K562 (cell line): ENCODE results near the gene B2M. TPM values are rescaled to one million over a fixed set of nuclear protein-coding genes. Genes with fewer than 3 reads are reported as not detected.
A peak's percentile ranks its signal among the peaks of the same experiment; 100 is the strongest.

ENCODE experiments used
- BRF1 ChIP-seq: IDR thresholded peaks from 3 replicates; pipeline ENCODE4 v1.6.1; 2011; ENCODE audit warnings: borderline replicate concordance, mild to moderate bottlenecking; ENCODE audit not compliant: insufficient read length; ENCODE audit errors: extremely low read depth
- CCNT2 ChIP-seq: IDR thresholded peaks from 2 replicates; pipeline ENCODE4 v1.6.1; 2011; ENCODE audit warnings: borderline replicate concordance, low read depth, mild to moderate bottlenecking, moderate library complexity, mixed read lengths, low read length; ENCODE audit not compliant: insufficient read length; ENCODE audit errors: extremely low read depth
- CTBP1 ChIP-seq: fragments of 450-650 bp; IDR thresholded peaks from 2 replicates; pipeline ENCODE4 v1.6.1; 2016; ENCODE audit warnings: borderline replicate concordance
- DACH1 ChIP-seq: fragments of 450-650 bp; IDR thresholded peaks from 2 replicates; pipeline ENCODE4 v1.6.1; 2018; ENCODE audit not compliant: partially characterized antibody
- FOSL1 ChIP-seq: fragments of 200-800 bp; sonication (Bioruptor generic); conservative IDR thresholded peaks from 2 replicates; pipeline ENCODE4 v1.6.1; 2016; ENCODE audit warnings: missing genetic modification characterization, missing compliant biosample characterization
- GABPB2 ChIP-seq: fragments of 250-450 bp; sonication (Bioruptor Pico); conservative IDR thresholded peaks from 2 replicates; pipeline ENCODE4 v1.5.1; 2021; ENCODE audit warnings: mild to moderate bottlenecking
- GATAD2B ChIP-seq: fragments of 450-650 bp; IDR thresholded peaks from 2 replicates; pipeline ENCODE4 v1.6.1; 2017; ENCODE audit warnings: mild to moderate bottlenecking, borderline replicate concordance
- HDAC2 ChIP-seq: fragments of 450-650 bp; IDR thresholded peaks from 2 replicates; pipeline ENCODE4 v1.6.1; 2016; ENCODE audit warnings: mild to moderate bottlenecking
- HOXB6 ChIP-seq: fragments of 250-450 bp; sonication (Bioruptor Pico); IDR thresholded peaks from 2 replicates; pipeline ENCODE4 v1.5.1; 2022; ENCODE audit warnings: mild to moderate bottlenecking, borderline replicate concordance
- NFRKB ChIP-seq: fragments of 450-650 bp; IDR thresholded peaks from 2 replicates; pipeline ENCODE4 v1.6.1; 2016; ENCODE audit warnings: low read depth
- NKRF ChIP-seq: fragments of 450-650 bp; IDR thresholded peaks from 2 replicates; pipeline ENCODE4 v1.6.1; 2016; ENCODE audit warnings: borderline replicate concordance
- POLR2H ChIP-seq: IDR thresholded peaks from 2 replicates; pipeline ENCODE4 v1.6.1; 2016; ENCODE audit warnings: missing genetic modification characterization, low read depth, mild to moderate bottlenecking, control low read depth, missing compliant biosample characterization, moderate library complexity
- POLR3A ChIP-seq: IDR thresholded peaks from 2 replicates; pipeline ENCODE4 v1.6.1; 2011; ENCODE audit warnings: borderline replicate concordance, mild to moderate bottlenecking, moderate library complexity; ENCODE audit not compliant: insufficient read length, insufficient read depth; ENCODE audit errors: extremely low read depth
- RB1 ChIP-seq: fragments of 450-650 bp; IDR thresholded peaks from 2 replicates; pipeline ENCODE4 v1.6.1; 2017; ENCODE audit warnings: low read depth, mild to moderate bottlenecking
- SETDB1 ChIP-seq: IDR thresholded peaks from one replicate; pipeline ENCODE4 v1.6.1; 2012; ENCODE audit warnings: low read length, control low read depth, inconsistent platforms
- TARDBP ChIP-seq: fragments of 450-650 bp; IDR thresholded peaks from 2 replicates; pipeline ENCODE4 v1.6.1; 2016
- TRIM28 ChIP-seq: fragments of 450-650 bp; IDR thresholded peaks from 2 replicates; pipeline ENCODE4 v1.6.1; 2017
- ZC3H4 ChIP-seq: sonication (generic); formaldehyde crosslinking; IDR thresholded peaks from 2 replicates; pipeline ENCODE4 v1.9.0; 2021; ENCODE audit warnings: missing genetic modification reagents, borderline replicate concordance
- ZNF274 ChIP-seq: IDR thresholded peaks from 2 replicates; pipeline ENCODE4 v1.6.1; 2011; ENCODE audit warnings: low read depth, mild to moderate bottlenecking, low read length, moderate library complexity, borderline replicate concordance
- ZNF3 ChIP-seq: fragments of 250-450 bp; sonication (Bioruptor Pico); IDR thresholded peaks from 2 replicates; pipeline ENCODE4 v1.5.0; 2021; ENCODE audit warnings: mild to moderate bottlenecking, moderate library complexity
- ZNF408 ChIP-seq: fragments of 250-450 bp; sonication (Bioruptor Pico); IDR thresholded peaks from 2 replicates; pipeline ENCODE4 v1.4.0; 2020; ENCODE audit warnings: low read depth, mild to moderate bottlenecking, moderate library complexity
- ZNF444 ChIP-seq: fragments of 250-450 bp; sonication (Bioruptor Pico); IDR thresholded peaks from 2 replicates; pipeline ENCODE4 v1.4.0; 2020; ENCODE audit warnings: mild to moderate bottlenecking, moderate library complexity
- ZNF592 ChIP-seq: fragments of 450-650 bp; IDR thresholded peaks from 2 replicates; pipeline ENCODE4 v1.6.1; 2017; ENCODE audit warnings: antibody characterized with exemption, mild to moderate bottlenecking
- ZNF695 ChIP-seq: fragments of 450-650 bp; formaldehyde crosslinking; IDR thresholded peaks from 2 replicates; pipeline ENCODE4 v1.4.0; 2020; ENCODE audit warnings: mild to moderate bottlenecking, moderate library complexity
- polyA plus RNA-seq, 8 experiments: library from polyadenylated mRNA; depleted of rRNA in 4 of 8; stranded (reverse) in 5 of 8; unstranded in 3 of 8; fragments of >200 nt; fragmentation: Nextera tagmentation in 2 of 8; fragmentation: Illumina TruSeq in 1 of 8; extraction: Ambion mirVana in 2 of 8; extraction: Trizol in 1 of 8; gene quantifications; 2 replicates each; pipeline versions ENCODE4 v1.2.1 to v1.2.3, GENCODE V29; 2011 to 2014; ENCODE audit warnings: inconsistent platforms in 1 of 8, missing spikeins in 1 of 8
- total RNA-seq, 7 experiments: library from RNA; depleted of rRNA in 6 of 7; stranded (reverse); fragments of >200 nt in 6 of 7; fragmentation: Illumina TruSeq in 2 of 7; extraction: Trizol in 2 of 7; gene quantifications; 2 replicates each; pipeline versions ENCODE4 v1.2.1 to v1.2.3, GENCODE V29; 2011 to 2021; ENCODE audit warnings: low replicate concordance in 1 of 7

B2M gene
- total and polyA plus RNA-seq, 9 of the 15 experiments (the other 6 are each of a cell fraction or from before 2014, with no cell fraction given) = 460 to 3,138 (median 1,032) TPM

- TF ChIP-seq ZNF592 (peak; percentile 45; the same call in 1 of the 2 replicates), TRIM28 (no peak), HDAC2 (no peak), GATAD2B (no peak; the same call in 1 of the 2 replicates), GABPB2 (CRISPR knock-in tag) (no peak), BRF1 (no peak), HOXB6 (CRISPR knock-in tag) (no peak), ZNF444 (CRISPR knock-in tag) (no peak), NFRKB (peak; percentile 71; the same call in 1 of the 2 replicates), CTBP1 (peak; percentile 39), SETDB1 (no peak), NKRF (no peak), ZNF408 (no peak), ZNF695 (CRISPR knock-in tag) (no peak), ZC3H4 (CRISPR knock-in tag) (no peak), ZNF274 (no peak), ZNF3 (CRISPR knock-in tag) (no peak), CCNT2 (no peak), FOSL1 (0 out of 2 replicates have a peak, but pooled peaks have one; percentile 22), DACH1 (no peak), POLR3A (no peak), RB1 (no peak), POLR2H (tag) (no peak), TARDBP (no peak)
Measured at GRCh38 chr15:44735482-44736180, 24.3 kb downstream of the B2M start (continued).
